ENCODE results near the gene PACRG.

DNA sequence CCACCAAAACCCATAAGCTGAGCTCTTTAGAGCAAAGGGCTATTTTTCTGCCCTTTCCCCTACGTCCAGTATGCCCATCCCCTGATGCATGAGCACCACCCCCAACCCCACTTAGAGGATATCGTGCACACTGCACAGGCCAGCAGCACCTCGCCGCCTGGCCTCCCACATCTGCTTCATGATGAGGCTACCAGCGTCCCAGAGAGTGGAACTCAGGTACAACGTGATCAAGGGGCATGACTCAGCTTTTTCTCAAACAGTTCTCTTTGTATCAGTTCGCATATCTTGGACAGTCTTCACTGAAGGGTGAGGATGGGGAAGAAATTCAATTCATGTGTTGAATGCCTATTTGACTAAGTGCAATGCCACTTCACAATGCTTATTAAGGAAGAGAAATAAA, 604.8 kb downstream of the PACRG start:
- TF ChIP-seq, protein P1, sequence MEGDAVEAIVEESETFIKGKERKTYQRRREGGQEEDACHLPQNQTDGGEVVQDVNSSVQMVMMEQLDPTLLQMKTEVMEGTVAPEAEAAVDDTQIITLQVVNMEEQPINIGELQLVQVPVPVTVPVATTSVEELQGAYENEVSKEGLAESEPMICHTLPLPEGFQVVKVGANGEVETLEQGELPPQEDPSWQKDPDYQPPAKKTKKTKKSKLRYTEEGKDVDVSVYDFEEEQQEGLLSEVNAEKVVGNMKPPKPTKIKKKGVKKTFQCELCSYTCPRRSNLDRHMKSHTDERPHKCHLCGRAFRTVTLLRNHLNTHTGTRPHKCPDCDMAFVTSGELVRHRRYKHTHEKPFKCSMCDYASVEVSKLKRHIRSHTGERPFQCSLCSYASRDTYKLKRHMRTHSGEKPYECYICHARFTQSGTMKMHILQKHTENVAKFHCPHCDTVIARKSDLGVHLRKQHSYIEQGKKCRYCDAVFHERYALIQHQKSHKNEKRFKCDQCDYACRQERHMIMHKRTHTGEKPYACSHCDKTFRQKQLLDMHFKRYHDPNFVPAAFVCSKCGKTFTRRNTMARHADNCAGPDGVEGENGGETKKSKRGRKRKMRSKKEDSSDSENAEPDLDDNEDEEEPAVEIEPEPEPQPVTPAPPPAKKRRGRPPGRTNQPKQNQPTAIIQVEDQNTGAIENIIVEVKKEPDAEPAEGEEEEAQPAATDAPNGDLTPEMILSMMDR (IDR thresholded peaks at IDR 0.05; ENCODE audit: extremely low read depth in 1 of 2, insufficient read depth in 1 of 2, low read depth in 1 of 2, low read length in 2 of 2) = no peak
- no peak for TF ChIP-seq POLR2AphosphoS5 (IDR thresholded peaks at IDR 0.05; ENCODE audit: insufficient read depth, low read depth, low read length)
